Epithelial cell of proximal tubule (primary cell): ENCODE measurements around the gene PDE8B. TPM values are rescaled to one million over a fixed set of nuclear protein-coding genes. Genes with fewer than 3 reads are reported as not detected.

ENCODE experiments used
- DNase-seq: peaks from one replicate; pipeline ENCODE4 v3.0.0-alpha.2; 2011; ENCODE audit warnings: low read depth
- H3K4me3 ChIP-seq: 2 replicates; pipeline ENCODE4 v1.5.1; 2011; ENCODE audit warnings: low read depth, mild to moderate bottlenecking, low read length
- total RNA-seq: library from RNA; depleted of rRNA; stranded (reverse); fragments of >200 nt; gene quantifications from 2 replicates; pipeline ENCODE4 v1.2.3, GENCODE V29; 2015
- TF ChIP-seq, protein P1 (sequence below): conservative IDR thresholded peaks from 2 replicates; pipeline ENCODE4 v1.5.1; 2012; ENCODE audit warnings: low read depth, mild to moderate bottlenecking, low read length

Gene PDE8B
- total RNA-seq, 1 donor from 2014 or later, result 0.35 TPM

DNA sequence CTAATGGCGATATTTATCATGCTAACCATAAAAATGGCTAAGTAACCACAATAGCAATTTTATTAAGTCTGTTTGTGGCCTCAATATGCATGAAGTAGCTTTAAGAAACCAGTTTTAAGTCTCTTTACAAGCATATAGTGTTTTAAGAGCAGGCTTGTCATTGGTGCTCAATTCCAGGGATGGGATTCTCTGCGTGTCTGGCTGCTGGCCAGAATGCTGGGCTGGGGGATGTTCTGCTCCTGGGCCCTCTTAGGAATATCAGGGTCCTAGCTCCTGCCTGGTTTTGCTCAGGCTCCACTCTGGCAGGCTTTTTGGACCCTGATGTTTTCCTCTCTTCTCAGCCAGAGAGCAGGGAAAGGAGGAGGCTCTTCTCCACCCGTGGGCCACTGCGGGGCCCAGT, 127.2 kb downstream of the PDE8B start:
- TF ChIP-seq, protein P1, sequence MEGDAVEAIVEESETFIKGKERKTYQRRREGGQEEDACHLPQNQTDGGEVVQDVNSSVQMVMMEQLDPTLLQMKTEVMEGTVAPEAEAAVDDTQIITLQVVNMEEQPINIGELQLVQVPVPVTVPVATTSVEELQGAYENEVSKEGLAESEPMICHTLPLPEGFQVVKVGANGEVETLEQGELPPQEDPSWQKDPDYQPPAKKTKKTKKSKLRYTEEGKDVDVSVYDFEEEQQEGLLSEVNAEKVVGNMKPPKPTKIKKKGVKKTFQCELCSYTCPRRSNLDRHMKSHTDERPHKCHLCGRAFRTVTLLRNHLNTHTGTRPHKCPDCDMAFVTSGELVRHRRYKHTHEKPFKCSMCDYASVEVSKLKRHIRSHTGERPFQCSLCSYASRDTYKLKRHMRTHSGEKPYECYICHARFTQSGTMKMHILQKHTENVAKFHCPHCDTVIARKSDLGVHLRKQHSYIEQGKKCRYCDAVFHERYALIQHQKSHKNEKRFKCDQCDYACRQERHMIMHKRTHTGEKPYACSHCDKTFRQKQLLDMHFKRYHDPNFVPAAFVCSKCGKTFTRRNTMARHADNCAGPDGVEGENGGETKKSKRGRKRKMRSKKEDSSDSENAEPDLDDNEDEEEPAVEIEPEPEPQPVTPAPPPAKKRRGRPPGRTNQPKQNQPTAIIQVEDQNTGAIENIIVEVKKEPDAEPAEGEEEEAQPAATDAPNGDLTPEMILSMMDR, result no peak
- no peak for DNase-seq
- H3K4me3 ChIP-seq, result no peak overlapping the region

DNA sequence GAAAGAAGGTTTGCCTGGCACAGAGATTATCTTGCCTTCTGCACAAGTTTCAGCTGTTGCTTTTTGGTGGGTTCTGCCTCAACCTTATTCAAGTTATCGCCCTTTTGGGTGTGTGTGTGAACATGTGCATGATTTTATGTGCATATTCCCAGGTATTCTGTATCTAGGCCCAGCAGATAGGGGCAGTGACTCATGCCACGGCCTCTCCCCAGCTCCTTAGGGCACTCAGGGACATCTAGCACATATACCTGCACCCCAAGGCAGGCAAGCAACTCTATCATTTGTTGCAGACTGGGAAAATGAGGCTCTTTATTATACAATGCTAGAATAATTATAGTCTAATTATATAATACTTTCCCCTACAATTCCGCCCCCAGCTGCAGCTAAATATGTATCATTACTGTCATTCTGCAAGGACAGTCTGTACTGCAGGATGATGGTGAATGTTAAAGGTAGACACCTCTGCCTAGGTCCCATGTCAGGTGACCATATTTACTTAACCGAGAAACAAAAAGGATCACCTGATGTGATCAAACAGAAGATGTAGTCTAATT, 128.9 kb downstream of the PDE8B start:
- TF ChIP-seq, protein P1, result no peak
- DNase-seq, result no peak
- H3K4me3 ChIP-seq, result no peak overlapping the region

- H3K4me3 ChIP-seq, result no peak overlapping the region
- no peak for DNase-seq
- TF ChIP-seq, protein P1, result no peak
Measured at GRCh38 chr5:77343165-77343564, 132.7 kb downstream of the PDE8B start.

GRCh38 chr5:77347435-77348098, 137.1 kb downstream of the PDE8B start:
- no peak overlapping the region for H3K4me3 ChIP-seq
- TF ChIP-seq, protein P1, result no peak
- DNase-seq, result no peak

- no peak overlapping the region for H3K4me3 ChIP-seq
- TF ChIP-seq, protein P1, result no peak
- no peak for DNase-seq
Measured at GRCh38 chr5:77353251-77353650, 142.8 kb downstream of the PDE8B start.

DNA sequence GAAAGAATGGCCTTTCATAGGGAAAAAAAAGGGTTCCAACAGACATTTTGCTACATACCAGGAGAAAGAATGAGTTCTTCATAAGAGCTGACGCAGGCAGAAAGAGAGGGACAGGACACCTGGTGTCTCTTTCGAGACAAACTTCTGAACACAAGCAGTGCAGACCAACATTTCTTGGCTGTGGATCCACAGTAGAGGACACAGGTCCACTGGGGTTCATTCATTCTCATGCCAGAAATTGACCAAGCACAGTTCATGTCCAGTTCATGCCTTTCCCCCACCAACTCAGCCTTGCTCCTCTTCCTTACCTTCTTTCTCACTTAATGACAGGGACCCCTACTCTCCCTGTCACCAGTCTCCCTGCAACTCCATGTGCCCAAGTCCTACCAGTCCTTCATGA, 144.0 kb downstream of the PDE8B start:
- TF ChIP-seq, protein P1, result no peak
- H3K4me3 ChIP-seq, result no peak overlapping the region
- no peak for DNase-seq

- DNase-seq, result no peak
- TF ChIP-seq, protein P1, result no peak
- no peak overlapping the region for H3K4me3 ChIP-seq
Measured at GRCh38 chr5:77355080-77355479, 144.6 kb downstream of the PDE8B start.
